ENCODE data around the gene ATP13A3.

- TF ChIP-seq, protein P1, sequence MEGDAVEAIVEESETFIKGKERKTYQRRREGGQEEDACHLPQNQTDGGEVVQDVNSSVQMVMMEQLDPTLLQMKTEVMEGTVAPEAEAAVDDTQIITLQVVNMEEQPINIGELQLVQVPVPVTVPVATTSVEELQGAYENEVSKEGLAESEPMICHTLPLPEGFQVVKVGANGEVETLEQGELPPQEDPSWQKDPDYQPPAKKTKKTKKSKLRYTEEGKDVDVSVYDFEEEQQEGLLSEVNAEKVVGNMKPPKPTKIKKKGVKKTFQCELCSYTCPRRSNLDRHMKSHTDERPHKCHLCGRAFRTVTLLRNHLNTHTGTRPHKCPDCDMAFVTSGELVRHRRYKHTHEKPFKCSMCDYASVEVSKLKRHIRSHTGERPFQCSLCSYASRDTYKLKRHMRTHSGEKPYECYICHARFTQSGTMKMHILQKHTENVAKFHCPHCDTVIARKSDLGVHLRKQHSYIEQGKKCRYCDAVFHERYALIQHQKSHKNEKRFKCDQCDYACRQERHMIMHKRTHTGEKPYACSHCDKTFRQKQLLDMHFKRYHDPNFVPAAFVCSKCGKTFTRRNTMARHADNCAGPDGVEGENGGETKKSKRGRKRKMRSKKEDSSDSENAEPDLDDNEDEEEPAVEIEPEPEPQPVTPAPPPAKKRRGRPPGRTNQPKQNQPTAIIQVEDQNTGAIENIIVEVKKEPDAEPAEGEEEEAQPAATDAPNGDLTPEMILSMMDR (IDR thresholded peaks at IDR 0.05): no peak
- TF ChIP-seq POLR2A (IDR thresholded peaks at IDR 0.05): no peak
These were observed 117.9 kb downstream of the ATP13A3 start for GRCh38 chr3:194368918-194369317.

Data from esophagus squamous epithelium (tissue), 4 donors.